Hematopoietic multipotent progenitor cell treated with erythropoietin and hydrocortisone succinate and interleukin-3 and kit ligand, for 8 days (in vitro differentiated cells): ENCODE measurements around the gene OR8B4.
"Not testable (repeated sequence)": the region's sequence is repeated elsewhere in the genome, so short reads cannot be mapped to it uniquely, and the experiment has no call there.

Experiments used
- DNase-seq: peaks from one replicate; pipeline ENCODE4 v3.0.0-alpha.2; 2015

OR8B4 gene

GRCh38 chr11:124424384-124424921, at the start of gene OR8B4:
TSS of gene OR8B4 (minus strand) at chr11:124424871. CDS start at chr11:124424871, 0 bp downstream.
- no peak for DNase-seq

- DNase-seq, result no peak
Measured at GRCh38 chr11:124474079-124474478, 49.4 kb upstream of the OR8B4 start.

GRCh38 chr11:124473476-124473875, 48.8 kb upstream of the OR8B4 start:
- DNase-seq, result no peak

GRCh38 chr11:124470561-124471227, 46.0 kb upstream of the OR8B4 start:
- no peak for DNase-seq

- DNase-seq, result no peak
Measured at GRCh38 chr11:124467381-124467927, 42.8 kb upstream of the OR8B4 start.

- DNase-seq, result no peak
Measured at GRCh38 chr11:124465368-124465767, 40.7 kb upstream of the OR8B4 start.

- no peak for DNase-seq
Measured at GRCh38 chr11:124463990-124464389, 39.3 kb upstream of the OR8B4 start.

GRCh38 chr11:124463324-124463723, 38.7 kb upstream of the OR8B4 start:
- no peak for DNase-seq

- DNase-seq, result no peak
Measured at GRCh38 chr11:124460459-124460858, 35.8 kb upstream of the OR8B4 start.

- DNase-seq, result not testable (repeated sequence)
Measured at GRCh38 chr11:124459379-124459778, 34.7 kb upstream of the OR8B4 start.

- no peak for DNase-seq
Measured at GRCh38 chr11:124454552-124454951, 29.9 kb upstream of the OR8B4 start.

GRCh38 chr11:124446916-124447315, 22.2 kb upstream of the OR8B4 start:
- DNase-seq, result no peak

GRCh38 chr11:124445646-124446150, 21.0 kb upstream of the OR8B4 start, which contains the start of gene OR8B8:
TSS of gene OR8B8 (minus strand) at chr11:124445696. CDS start at chr11:124441085, 4,611 bp downstream.
- no peak for DNase-seq

GRCh38 chr11:124442847-124443246, 18.2 kb upstream of the OR8B4 start:
- DNase-seq, result no peak

- DNase-seq, result no peak
Measured at GRCh38 chr11:124442442-124442841, 17.8 kb upstream of the OR8B4 start.

- DNase-seq, result no peak
Measured at GRCh38 chr11:124441519-124441918, 16.8 kb upstream of the OR8B4 start.

GRCh38 chr11:124441081-124441480, 16.4 kb upstream of the OR8B4 start:
- no peak for DNase-seq

- no peak for DNase-seq
Measured at GRCh38 chr11:124440608-124441007, 15.9 kb upstream of the OR8B4 start.

GRCh38 chr11:124434699-124435098, 10.0 kb upstream of the OR8B4 start:
- no peak for DNase-seq

GRCh38 chr11:124429599-124429998, 4.9 kb upstream of the OR8B4 start:
- no peak for DNase-seq

GRCh38 chr11:124421043-124421442, 3.6 kb downstream of the OR8B4 start:
- no peak for DNase-seq

GRCh38 chr11:124415356-124415923, 9.2 kb downstream of the OR8B4 start:
- peak; percentile 16 for DNase-seq

GRCh38 chr11:124409906-124410305, 14.8 kb downstream of the OR8B4 start:
- DNase-seq, result no peak

- no peak for DNase-seq
Measured at GRCh38 chr11:124405581-124405980, 19.1 kb downstream of the OR8B4 start.
